GM21576 (cell line): ENCODE measurements around the gene FBXW11.
A peak's percentile ranks its signal among the peaks of the same experiment; 100 is the strongest.

Experiments used
- ATAC-seq: cut with Tn5 transposase; IDR thresholded peaks from one replicate; pipeline ENCODE4 v1.9.1; 2021; ENCODE audit warnings: mild to moderate bottlenecking, moderate library complexity; ENCODE audit not compliant: unreplicated experiment

Gene FBXW11

DNA sequence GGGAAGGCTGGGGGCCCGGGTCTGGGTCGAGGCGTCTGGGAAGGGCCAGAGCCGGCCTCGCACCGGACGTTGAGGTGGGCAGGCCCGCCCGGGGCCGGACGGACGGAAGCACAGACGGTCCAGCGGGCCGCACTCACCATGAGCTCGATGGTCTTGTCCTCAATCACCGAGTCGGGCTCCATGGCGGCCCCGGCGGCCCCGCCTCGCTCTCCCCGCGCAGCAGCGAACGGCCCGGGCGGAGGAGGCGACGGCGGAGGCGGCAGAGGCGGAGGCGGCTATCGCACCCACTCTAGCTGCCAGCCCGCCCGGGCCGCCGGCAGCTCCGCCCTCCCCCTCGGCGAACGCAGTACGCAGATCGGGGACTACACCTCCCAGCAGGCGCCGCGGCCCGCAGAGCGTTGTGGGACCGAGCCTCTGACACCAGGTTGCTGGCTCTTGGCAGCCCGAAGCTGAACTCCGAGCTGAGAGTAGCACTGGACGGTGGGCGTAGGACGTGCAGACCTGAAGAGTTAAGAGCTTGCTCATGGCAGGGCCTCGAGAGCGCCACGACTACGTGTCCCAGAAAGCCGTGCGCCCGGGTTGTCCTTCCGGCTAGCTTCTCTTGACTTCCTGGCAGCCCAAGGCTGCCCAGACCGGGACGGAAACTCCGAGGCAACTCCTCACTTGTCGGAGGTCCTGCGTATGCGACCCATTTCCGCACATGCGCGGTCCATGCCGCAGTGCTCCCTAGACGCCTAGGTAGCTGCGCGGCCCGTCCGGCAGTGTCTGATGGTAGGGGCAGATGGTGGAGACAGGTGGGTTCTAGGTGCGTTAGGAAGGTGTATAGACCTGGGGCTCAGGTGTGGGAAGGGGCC is at the start of gene FBXW11:
Gene FBXW11 (minus strand): TSS at position 318 of the 854 bp plus-strand sequence. CDS start 136 bp downstream, at position 182.
- ATAC-seq, result peak; percentile 79

DNA sequence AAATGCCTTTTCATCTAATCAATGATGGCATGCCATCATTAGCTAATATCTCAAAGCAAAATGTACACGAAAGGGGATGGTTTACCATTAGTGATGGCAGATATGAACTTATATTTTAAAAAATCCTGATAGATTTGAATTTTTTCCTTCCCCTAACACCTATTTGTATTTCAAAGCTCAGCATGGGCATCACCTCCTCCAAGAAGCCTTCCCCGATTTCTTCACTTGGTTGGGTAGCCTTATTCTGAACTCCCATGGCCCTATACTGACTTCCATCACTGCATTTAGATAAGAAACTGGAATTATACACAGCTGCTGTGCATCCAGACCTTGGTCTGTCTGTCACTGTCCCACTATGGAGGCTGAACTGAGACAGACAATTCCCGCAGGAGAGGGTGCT is 49.6 kb upstream of the FBXW11 start:
- ATAC-seq, result no peak

DNA sequence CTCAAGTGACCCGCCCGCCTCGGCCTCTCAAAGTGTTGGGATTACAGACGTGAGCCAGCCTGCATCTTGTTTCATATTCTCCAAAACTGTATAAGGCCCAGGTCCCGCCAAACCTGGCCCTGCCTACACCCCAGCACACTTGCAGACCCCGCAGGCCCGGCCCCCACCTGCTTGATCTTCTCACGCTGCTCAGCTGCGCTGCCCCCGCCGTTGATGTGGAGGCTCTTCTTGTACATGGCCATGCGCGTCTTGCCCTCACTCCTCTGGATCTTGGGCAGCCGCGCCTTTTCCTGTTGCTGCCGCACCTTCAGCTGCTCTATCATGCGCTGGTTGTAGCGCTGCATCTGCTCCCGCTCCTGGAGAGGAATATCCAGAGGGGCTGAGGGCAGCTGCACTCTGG is 49.0 kb upstream of the FBXW11 start:
- no peak for ATAC-seq

DNA sequence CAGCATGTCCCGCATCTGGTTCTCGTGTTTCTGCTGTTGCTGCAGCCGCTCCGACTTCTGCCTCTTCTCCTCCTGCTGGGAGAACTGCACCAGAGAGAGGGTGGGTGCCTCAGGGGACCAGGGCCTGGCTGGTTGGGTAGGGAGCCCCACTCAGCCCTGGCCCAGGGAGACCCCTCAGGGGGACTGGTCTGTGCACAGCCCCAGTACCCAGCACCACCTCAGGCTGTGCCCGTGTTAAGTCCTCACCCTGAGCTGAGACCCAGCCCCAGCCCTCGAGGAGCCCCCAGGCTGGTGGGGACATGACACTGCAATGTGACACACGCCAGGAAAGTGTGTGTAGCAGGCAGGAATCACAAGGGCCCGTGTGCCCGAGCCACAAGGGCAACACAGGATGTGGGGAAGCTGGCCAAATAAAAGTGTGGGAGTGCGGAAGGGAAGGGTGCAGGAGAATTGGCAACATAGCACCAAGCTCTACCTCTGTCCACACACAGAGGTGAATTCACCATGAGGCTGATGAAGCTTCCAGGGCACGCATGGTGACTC is 48.2 kb upstream of the FBXW11 start:
- ATAC-seq, result no peak

DNA sequence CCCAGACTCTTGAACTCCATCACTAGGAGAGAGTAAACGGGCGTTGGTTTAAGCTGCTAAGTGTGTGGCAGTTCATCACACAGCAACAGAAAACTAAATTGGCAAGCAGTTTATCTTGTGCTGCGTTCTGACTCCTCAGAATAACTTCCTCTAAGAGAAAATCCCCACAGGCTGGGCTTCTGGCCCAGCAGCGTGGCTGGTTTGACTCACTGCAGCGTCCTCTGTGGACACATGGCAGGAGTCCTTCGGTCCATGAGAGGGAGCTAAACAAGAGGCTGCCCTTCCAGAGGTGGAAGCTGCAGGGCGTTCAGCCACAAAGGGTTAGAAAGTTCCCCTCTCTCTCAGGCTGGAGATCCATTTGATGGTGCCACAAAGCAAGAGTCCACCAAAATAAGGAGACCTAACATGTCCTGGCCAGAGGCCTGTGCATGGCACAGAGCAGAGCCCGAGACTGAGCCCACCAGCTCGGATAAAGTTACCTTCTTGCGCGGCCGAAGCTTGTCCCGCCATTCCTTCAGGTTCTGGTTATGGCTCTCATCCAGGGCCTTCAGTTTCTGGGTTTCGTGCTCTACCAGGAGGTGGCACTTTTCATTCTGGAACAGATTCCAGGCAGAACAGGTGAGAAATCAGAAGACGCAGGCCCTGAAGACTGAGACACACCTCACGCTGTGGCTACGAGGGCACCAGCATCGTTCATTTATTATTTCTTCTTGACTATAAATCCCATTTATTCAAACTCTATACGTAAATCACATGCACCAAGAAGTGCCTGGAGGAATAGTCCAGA is 46.2 kb upstream of the FBXW11 start:
- ATAC-seq, result no peak

DNA sequence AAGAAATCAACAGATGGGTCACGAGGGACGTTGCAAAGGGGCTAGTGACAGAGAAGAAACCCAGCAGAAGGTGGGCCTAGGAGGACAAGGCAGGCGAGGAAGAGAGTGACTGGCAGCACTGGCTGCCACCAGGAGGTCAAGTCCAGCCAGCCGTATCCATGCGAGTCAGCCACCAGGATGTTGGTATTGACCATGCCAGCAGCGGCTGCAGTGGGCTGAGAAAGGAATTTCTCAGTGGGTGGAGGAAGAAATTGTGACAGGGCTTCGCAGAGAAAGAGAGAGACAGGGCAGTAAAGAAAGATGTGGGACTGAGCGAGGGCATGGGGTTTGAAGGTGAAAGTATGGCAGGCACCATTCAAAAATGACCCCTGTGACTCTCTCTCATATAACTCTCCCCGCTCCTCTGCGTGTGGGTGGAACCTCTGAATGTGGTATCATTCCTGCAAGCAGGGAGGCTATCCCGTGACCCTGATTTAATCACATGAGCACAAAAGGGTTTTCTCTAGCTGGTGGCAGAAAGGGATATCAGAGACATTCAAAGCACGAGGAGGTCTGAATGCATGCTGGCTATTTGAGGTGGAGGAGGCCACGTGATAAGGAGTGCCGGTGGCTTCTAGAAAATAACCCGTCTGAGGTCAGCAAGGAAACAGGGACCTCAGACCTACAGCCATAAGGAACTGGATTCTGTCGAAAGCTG is 45.4 kb upstream of the FBXW11 start:
- ATAC-seq, result no peak

DNA sequence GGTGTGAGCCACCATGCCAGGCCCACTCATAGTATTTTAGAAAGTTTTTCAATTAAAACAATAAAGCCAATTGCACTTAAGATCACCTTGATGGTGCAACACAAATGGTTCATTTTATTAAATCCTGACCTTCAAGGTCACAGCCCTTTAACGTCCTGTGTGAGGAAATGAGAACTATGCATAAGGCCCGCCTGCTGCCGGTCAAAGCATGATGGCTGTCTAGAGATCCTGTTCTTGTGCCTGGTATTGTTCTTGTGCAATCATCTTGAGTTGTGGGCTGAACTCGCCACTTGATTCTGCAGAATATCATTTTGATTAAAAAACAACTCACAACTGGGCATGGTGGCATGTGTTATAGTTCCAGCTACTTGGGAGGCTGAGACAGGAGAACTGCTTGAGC is 43.6 kb upstream of the FBXW11 start:
- no peak for ATAC-seq

DNA sequence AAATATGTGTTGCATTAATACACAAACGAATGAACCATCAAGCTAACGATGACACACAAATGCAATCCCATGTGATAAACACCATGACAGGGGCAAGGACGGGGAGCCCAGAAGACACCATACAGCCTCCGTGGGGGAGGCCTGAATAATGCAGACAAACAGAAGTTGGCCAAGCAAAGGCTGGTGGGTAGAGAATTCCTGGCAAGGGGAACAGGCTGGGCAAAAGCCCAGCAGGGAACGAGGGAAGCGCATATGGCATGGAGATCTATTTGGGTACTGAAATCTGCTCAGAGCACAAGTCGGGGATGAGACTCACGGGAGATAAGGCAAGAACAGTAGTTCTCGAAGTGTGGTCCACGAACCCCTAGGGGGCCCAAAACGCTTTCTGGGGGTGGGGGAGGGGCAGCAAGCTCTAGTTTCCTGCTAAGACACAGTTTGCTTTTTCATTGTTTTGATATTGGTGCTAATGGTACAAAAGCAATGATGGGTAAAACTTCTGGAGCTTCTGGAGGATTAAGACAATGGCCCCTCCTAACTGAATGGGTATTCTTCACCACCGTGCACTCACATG is 42.9 kb upstream of the FBXW11 start:
- no peak for ATAC-seq

DNA sequence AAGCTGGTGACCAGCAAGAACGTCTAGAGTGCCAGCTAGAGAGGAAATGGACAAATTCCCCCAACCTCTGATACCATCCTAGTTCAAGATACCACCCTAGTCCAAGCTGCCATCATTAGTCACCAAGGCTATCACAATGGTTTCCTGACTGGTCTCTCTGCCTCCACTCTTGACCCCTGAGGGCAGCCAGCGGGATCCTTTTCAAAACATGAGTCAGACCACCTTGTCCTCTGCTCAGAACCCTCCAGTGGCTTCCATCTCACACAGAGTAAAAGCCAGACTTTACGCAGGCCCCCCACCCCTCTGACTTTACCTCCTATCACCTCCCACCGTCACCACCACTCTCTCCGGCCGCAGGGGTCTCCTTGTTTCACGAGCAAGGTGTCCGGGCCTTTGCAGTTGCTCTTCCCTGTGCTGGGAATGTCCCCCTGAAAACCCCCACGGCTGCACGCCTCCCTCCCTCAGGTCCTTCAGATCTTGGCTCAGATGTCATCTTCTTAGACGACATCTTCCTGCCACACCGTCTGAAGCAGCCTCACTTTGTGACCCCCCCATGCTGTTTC is 42.2 kb upstream of the FBXW11 start:
- ATAC-seq, result no peak

DNA sequence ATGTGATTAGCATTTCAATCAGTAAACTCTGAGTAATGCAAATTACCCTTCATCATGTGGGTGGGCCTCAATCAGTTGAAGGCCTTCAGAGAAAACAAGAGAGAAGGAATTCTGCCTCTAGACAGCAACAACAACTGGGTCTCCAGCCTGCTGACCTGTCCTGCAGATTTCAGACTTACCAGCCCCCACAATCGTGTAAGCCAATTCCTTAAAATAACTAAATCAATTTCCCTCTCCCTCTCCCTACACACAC is 41.7 kb upstream of the FBXW11 start:
- ATAC-seq, result no peak

DNA sequence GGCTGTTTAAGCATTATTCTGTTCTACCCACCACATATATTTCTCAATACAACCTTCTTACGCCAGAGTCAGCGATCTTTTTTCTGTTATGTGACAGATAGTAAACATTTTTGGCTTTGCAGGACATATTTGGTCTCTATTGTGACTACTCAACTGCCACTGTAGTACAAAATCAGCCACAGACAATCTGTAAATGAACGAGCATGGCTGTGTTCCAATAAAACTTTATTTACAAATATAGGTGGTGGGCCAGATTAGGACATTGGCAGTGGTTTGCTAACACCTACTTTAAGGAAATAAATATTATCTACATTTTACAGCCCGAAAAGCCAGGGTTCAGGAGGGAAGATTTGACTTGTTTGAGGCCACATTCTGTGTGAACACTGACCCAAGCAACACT is 40.2 kb upstream of the FBXW11 start:
- no peak for ATAC-seq

DNA sequence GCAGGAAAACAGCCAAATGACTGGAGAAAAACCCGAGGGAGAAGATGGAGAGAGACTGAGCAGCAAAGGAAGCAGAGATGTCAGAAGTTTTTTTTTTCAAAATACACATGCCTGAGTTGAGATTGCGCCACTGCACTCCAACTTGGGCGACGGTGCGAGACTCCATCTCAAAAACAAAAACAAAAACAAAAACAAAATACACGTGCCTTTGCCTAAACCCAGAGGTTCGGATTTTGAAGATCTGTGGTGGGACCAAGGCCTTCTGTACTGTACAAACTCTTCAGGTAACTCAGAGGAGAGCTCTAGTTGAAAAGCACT is 38.8 kb upstream of the FBXW11 start:
- ATAC-seq, result no peak

DNA sequence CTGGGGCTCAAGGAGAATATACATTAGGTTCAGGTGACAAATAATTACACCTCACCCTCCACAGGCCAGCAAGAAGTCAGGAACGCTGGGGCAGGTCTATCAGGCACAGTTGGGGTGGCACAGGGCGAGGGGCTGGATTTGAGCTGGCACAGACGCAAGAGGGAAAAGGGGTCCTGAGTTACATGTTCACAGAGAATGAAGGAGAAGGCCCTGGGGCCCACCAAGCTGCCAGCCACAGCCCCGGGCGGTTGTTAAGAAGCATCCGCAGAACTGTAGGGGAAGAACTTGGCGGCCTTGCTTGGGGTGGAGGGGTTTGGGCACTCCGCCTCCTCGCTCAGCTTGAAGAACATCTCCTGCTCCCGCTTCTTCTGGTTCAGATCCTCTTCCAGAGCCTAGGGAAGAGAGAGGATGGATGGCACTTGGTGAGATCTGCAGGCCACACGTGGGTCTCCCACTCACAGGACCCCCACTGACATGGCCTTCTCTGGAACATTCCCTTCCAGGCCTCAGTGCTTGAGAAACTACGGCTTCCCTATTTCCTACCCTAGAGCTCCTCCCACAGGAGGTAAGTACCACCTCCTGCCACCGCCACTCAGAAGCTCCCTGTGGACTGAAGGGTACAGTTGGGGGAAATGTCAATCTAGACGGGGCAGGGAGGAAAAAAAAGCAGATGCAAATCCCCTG is 38.3 kb upstream of the FBXW11 start:
- ATAC-seq, result no peak

DNA sequence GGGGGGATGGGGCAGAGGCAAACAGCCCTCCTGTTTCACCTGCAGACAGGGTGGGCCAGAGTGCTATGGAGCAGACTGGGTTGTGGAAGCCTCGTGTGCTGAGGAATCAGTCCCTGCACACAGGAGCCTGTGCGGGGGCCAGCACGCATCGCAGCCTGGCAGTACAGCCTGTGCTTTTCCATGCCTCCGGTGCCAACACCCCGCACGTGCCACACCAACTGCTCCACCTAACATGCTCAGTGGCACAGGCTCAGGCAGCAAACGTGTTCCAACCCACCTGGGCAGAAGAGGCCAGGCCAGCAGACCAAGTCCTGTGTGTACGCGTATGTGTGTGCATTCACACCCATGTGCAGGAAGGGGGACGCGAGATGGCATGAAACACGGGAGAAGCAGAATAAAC is 37.4 kb upstream of the FBXW11 start:
- ATAC-seq, result no peak

DNA sequence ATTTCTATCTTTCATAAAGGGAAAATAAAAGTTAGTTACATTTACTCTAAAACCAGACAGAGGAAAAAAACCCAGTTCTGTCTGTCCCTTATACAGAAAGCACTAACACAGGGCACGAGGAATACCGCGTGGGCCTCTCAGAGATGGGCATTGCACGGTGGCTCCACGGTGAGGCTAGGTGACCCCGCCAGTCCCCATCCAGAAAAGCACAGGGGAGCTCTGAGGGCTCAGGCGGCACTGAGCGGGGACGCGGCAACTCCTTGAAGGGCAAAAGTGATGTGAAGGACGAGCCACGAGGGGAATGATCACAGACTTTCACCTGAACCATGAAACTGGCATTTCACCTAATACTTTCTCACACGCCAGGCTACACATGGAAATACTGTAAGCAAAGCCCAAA is 35.7 kb upstream of the FBXW11 start:
- ATAC-seq, result no peak

DNA sequence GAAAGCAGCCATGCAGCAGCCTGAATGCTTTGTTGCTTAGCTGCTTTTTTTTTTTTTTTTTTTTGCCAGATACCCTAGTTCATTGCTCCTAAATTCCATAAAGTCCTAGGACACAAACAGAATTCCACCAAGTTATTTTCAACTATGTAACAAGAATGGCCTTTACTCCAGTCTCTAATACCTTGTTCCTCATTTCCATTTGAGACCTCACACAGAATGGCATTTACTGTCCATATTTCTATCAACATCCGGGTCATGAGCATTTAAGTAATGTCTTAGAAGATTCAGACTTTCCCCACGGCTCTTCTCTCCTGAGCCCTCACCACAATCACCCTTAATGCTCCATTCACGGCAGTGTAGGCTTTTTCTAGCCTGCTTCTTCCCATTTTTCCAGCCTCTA is 31.7 kb upstream of the FBXW11 start:
- ATAC-seq, result no peak

DNA sequence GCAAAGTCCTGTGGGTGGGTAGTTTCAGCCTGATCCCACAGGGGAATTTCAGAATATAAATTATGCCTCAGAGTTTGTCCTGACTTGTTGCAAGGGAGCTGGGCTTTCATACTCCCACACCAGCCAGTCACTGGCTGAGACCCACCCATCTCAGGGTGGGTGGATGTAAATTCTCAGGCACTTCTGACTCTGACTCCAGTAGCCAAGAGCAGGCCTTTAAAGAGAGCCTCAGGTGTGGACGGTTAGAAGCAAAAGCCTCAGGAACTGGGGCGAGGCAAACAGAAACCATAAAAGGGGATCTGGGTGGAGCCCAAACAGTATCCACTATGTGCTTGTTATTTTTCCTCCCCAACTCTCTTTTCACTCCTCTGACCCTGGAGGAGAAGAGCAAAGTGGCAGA is 28.6 kb upstream of the FBXW11 start:
- peak; percentile 69 for ATAC-seq

DNA sequence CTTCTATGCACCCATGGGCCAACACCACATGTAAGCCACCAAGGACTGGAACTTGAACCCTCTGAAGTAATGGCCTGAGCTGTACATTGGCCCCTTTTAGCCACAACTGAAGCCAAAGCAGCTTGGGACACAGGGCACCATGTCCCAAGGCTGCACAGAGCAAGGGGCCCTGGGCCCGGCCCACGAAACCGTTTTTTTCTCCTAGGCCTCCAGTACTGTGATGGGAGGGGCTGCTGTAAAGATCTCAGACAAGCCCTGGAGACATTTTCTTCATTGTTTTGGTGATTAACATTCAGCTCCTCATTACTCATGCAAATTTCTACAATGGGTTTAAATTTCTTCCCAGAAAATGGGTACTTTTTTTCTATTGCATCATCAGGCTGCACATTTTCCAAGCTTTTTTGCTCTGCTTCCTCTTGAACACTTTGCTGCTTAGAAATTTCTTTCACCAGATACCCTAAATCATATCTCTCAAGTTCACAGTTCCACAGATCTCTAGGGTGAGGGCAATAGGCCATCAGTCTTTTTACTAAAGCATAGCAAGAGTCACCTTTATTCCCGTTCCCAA is 25.5 kb upstream of the FBXW11 start:
- ATAC-seq, result no peak

DNA sequence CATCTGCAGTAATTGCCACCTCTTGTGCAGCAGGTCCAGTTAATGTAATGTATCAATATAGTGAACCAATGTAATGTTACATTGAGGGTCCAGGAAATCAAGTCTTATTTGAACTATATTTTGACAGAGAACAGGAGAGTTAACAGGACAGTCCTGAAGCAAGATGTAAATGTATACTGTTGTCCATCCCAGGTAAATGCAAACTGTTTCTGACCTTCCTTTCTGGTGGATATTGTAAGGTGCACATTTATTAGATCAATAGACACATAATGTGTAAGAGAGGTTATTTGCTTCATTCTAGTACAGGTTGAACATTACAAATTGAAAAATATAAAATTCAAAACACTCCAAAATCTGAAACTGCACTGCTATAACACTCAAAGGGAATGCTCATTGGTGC is 23.4 kb upstream of the FBXW11 start:
- no peak for ATAC-seq

DNA sequence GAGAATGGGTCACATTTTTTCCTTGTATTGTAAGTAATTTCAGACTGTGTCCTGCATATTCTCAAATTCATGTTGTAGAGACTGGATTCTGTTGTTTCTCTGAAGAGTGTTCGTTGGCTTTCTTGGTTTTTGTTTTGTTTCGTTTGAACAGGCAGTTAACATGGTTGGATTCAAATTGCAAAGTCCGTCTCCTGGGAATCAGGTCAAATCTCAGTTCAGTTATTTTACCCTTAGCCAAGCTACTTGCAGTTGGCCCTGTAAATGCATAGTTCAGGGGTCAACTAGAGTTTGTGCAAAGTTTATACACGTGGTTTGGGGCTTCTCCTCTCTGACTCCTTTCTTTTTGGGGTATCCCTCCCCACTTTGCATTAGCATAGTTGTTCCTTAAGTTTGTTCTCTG is 21.7 kb upstream of the FBXW11 start:
- no peak for ATAC-seq
